Testis (tissue), 2 donors: ENCODE results near the gene RIPPLY2.

ENCODE experiments used
- CTCF ChIP-seq, 3 experiments: fragments of 450-650 bp in 2 of 3; fragments of 200-600 bp in 1 of 3; sonication (generic) in 1 of 3; IDR thresholded peaks; one replicate each; pipeline ENCODE4 v1.5.1; 2016 to 2019; ENCODE audit warnings: antibody characterized with exemption in 3 of 3, mild to moderate bottlenecking in 2 of 3, moderate library complexity in 1 of 3
- POLR2A ChIP-seq: fragments of 450-650 bp; IDR thresholded peaks from one replicate; pipeline ENCODE4 v1.6.1; 2017; ENCODE audit warnings: antibody characterized with exemption, mild to moderate bottlenecking, moderate library complexity

GRCh38 chr6:83852528-83853177, 507 bp upstream of the RIPPLY2 start:
- TF ChIP-seq CTCF (IDR thresholded peaks at IDR 0.05) (no peak), POLR2A (no peak)
